GM12801 (cell line): ENCODE results near the gene MAST2.

Experiments
- TF ChIP-seq, protein P1 (sequence below): IDR thresholded peaks from one replicate; pipeline ENCODE4 v1.5.1; 2011; ENCODE audit warnings: control low read depth; ENCODE audit not compliant: insufficient read length; ENCODE audit errors: extremely low read depth

Gene MAST2

GRCh38 chr1:45796946-45797345 lies 6.5 kb upstream of the MAST2 start:
- TF ChIP-seq, protein P1, sequence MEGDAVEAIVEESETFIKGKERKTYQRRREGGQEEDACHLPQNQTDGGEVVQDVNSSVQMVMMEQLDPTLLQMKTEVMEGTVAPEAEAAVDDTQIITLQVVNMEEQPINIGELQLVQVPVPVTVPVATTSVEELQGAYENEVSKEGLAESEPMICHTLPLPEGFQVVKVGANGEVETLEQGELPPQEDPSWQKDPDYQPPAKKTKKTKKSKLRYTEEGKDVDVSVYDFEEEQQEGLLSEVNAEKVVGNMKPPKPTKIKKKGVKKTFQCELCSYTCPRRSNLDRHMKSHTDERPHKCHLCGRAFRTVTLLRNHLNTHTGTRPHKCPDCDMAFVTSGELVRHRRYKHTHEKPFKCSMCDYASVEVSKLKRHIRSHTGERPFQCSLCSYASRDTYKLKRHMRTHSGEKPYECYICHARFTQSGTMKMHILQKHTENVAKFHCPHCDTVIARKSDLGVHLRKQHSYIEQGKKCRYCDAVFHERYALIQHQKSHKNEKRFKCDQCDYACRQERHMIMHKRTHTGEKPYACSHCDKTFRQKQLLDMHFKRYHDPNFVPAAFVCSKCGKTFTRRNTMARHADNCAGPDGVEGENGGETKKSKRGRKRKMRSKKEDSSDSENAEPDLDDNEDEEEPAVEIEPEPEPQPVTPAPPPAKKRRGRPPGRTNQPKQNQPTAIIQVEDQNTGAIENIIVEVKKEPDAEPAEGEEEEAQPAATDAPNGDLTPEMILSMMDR = no peak

DNA sequence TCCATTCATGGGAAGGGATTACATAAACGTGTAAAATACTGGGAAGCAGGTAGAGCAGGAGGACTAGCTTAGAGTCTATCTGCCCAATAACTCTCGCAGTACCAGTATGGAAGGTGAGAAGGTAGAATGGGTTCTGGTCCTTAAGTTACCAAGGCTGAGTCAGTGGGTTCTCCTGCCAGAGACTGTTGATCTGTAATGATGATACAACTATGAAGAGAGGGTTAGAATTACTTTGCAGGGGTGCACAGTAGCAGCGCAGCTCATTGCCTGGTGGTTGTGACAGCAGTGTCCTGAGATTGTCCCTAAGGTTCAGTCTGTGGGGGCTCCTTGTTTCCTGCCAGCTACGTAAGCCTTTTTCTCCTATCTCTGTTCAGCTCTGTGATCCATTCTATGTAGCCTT lies 2.5 kb upstream of the MAST2 start:
- TF ChIP-seq, protein P1 = no peak

DNA sequence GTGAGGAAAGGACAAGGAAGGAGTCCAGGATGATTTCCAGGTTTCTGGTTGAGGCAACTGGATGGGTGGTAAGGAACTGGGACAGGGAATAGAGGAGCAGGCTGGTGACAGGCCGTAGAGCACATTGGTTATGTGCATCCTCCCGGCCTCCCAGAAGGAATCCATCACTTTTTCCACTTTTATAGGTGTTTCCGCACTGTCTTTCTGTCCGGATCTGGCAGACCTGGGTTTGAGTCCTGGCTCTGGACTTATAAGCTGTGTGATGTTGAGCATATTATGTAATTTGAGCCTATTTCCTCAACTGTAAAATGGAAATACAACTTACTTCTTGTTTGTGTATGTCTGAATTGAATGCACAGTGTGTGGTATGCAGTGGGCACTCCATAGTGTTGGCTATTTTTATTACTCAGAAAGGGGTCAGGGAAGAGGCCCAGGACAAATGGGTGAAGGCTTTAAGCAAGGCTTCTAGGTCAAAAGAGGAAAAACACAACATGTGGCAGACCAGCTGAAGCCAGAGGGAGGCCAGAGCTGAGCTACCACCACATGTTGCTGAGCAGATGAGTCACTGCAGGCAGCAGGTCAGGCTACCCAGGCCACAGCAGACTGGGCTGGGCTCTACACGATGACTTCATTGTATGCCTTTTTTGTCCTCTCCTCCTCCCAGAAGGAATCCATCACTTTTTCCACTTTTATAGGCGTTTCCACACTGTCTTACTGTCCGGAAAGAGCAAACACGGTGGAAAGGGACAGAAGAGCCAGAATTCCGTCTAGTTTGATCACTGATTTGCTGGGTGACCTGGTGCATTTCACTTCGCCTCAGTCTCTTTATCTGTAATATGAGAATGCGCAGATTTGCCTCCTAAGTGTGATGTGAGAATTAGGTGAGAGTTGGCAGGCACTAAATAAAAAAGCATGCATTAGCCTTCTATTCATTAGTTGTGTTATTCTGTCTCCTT lies 791 bp upstream of the MAST2 start:
- TF ChIP-seq, protein P1 = no peak

DNA sequence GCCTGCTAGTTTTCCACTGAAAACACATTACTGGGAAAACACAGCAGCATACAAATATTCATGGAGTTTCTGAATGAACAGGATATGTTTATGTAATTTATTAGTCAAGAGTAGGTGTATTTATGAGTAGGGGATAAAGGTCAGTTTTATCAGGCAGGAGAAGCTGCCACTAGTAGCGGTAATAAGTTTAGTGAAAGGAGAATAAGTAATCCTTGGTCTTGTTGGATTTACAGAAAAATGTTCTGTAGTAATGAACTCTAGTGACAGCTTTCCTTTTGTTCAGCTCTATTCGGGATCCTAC lies 1.2 kb downstream of the MAST2 start:
- TF ChIP-seq, protein P1 = no peak

GRCh38 chr1:45806129-45806528 lies 2.7 kb downstream of the MAST2 start:
- TF ChIP-seq, protein P1 = no peak

GRCh38 chr1:45809761-45810160 lies 6.3 kb downstream of the MAST2 start:
- TF ChIP-seq, protein P1 = no peak

DNA sequence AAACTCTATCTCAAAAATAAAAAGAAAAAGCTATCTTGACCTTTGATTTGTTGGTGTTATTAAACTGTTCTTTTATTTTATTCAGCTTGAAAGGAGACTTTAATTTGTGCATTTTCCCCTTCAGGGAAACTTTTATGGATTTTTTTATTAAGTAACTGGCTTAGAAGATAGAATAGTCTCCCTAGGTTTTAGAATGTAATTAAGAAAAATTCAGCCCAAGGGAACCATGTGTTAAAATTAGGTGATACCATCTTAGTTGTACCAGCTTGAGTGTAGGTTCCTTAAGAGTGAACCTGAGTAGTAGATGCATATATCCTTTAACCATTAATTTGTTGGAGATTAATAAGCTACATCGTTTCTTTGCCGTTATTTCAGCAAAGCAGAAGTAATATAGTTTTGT lies 11.4 kb downstream of the MAST2 start:
- TF ChIP-seq, protein P1 = no peak
